Type B pancreatic cell (in vitro differentiated cells): ENCODE results near the gene AK8. TPM values are rescaled to one million over a fixed set of nuclear protein-coding genes. Genes with fewer than 3 reads are reported as not detected.

Experiments
- DNase-seq: peaks from one replicate; pipeline ENCODE4 v3.0.0; 2021; ENCODE audit warnings: mixed read lengths; ENCODE audit not compliant: unreplicated experiment; ENCODE audit errors: extremely low spot score
- H3K27ac Mint-ChIP-seq: 2 replicates; pipeline ENCODE4 v1.8.0; 2021; ENCODE audit warnings: mild to moderate bottlenecking, mixed read lengths
- H3K27me3 Mint-ChIP-seq: 2 replicates; pipeline ENCODE4 v1.8.0; 2021; ENCODE audit warnings: mixed read lengths
- H3K36me3 Mint-ChIP-seq: 2 replicates; pipeline ENCODE4 v1.8.0; 2021; ENCODE audit warnings: mixed read lengths
- H3K4me1 Mint-ChIP-seq: one replicate; pipeline ENCODE4 v1.8.0; 2021; ENCODE audit warnings: mixed read lengths; ENCODE audit not compliant: unreplicated experiment
- H3K4me3 Mint-ChIP-seq: 2 replicates; pipeline ENCODE4 v1.8.0; 2021; ENCODE audit warnings: mild to moderate bottlenecking, mixed read lengths
- H3K9me3 Mint-ChIP-seq: 2 replicates; pipeline ENCODE4 v1.8.0; 2021; ENCODE audit warnings: mixed read lengths
- CTCF ChIP-seq: fragments of 200-600 bp; sonication (generic); conservative IDR thresholded peaks from 2 replicates; pipeline ENCODE4 v1.5.0; 2021; ENCODE audit warnings: antibody characterized with exemption, mild to moderate bottlenecking
- total RNA-seq: library from RNA; stranded (reverse); gene quantifications from 2 replicates; pipeline ENCODE4 v1.2.1, GENCODE V29; 2021; ENCODE audit warnings: low replicate concordance

Gene AK8
- total RNA-seq, 1 donor from 2014 or later: 5.5 TPM

DNA sequence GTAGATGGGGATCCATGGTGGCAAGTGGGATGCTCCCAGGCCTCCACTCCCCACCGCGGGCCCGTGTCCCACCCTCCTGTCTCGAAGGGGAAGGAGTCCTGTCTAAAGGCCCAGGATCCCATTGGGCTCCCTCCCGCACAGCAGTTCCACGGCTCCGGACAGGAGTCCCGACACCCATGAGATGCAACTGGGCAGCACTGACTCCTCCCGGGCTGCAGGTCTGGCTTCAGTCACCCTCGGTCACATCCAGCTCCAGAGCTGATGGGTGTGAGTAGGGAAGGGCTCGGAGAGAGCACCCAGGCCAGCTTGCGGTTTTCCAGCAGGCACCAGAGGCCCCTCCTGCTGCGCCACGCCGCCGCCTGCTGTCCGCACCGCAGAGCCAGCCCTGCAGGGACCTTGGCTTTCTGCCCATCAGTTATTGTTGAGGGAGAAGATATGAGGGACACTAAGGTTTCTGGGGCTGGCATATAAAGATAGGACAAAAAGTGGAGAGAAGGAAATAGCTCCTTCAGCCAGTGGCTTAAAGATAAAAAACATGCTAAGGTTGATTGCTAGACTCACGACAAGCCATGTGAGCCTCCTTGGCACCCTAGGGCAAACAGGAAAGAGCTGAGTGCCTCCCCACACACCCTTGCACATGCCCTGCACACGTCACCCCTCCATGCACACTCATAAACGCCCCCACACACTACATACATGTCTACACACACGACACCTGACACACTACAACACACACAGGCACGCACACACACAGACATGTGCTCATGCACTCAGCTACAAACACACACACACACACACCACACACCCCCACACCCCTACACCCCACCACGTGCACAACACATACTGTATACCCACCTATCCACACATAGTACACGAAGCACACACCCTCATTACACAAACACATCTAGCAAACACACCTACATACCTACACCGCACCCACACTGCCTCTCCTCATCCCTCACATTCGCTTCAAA is 79.0 kb downstream of the AK8 start:
- Mint-ChIP-seq H3K27ac (no peak overlapping the region), H3K36me3 (no peaks in the 10 kb centered on the region), H3K4me1 (peaks cover 15% of the 10 kb centered on the region), H3K27me3 (peaks cover 45% of the 10 kb centered on the region), H3K9me3 (no peaks in the 10 kb centered on the region), H3K4me3 (no peak overlapping the region)
- no peak for TF ChIP-seq CTCF
- no peak for DNase-seq

- no peak overlapping the region for H3K27ac Mint-ChIP-seq
- peaks cover 53% of the 10 kb centered on the region for H3K27me3 Mint-ChIP-seq
- TF ChIP-seq CTCF: no peak
These were observed 80.0 kb downstream of the AK8 start for GRCh38 chr9:132797861-132798659.

GRCh38 chr9:132795511-132796303 is 82.4 kb downstream of the AK8 start:
- peaks cover 45% of the 10 kb centered on the region for H3K27me3 Mint-ChIP-seq
- H3K36me3 Mint-ChIP-seq: no peaks in the 10 kb centered on the region
- H3K27ac Mint-ChIP-seq: no peak overlapping the region
- H3K9me3 Mint-ChIP-seq: no peaks in the 10 kb centered on the region
- peaks cover 15% of the 10 kb centered on the region for H3K4me1 Mint-ChIP-seq
- DNase-seq: peak; percentile 25
- no peak overlapping the region for H3K4me3 Mint-ChIP-seq
- TF ChIP-seq CTCF: no peak

More at GRCh38 chr9:132797861-132798659, 80.0 kb downstream of the AK8 start:
- no peaks in the 10 kb centered on the region for H3K9me3 Mint-ChIP-seq
- H3K4me1 Mint-ChIP-seq: peaks cover 15% of the 10 kb centered on the region
- DNase-seq: peak; percentile 55
- no peak overlapping the region for H3K4me3 Mint-ChIP-seq
- no peaks in the 10 kb centered on the region for H3K36me3 Mint-ChIP-seq

GRCh38 chr9:132794730-132795380 is 83.2 kb downstream of the AK8 start:
- no peak for TF ChIP-seq CTCF
- H3K27me3 Mint-ChIP-seq: peaks cover 38% of the 10 kb centered on the region
- H3K4me1 Mint-ChIP-seq: peaks cover 10% of the 10 kb centered on the region
- DNase-seq: peak; percentile 42
- no peaks in the 10 kb centered on the region for H3K36me3 Mint-ChIP-seq
- H3K9me3 Mint-ChIP-seq: no peaks in the 10 kb centered on the region
- H3K4me3 Mint-ChIP-seq: no peak overlapping the region
- H3K27ac Mint-ChIP-seq: no peak overlapping the region
